A172 (cell line): ENCODE data around the gene AK5. TPM values are rescaled to one million over a fixed set of nuclear protein-coding genes. Genes with fewer than 3 reads are reported as not detected.

Source experiments
- DNase-seq: peaks from one replicate; pipeline ENCODE4 v3.0.0-alpha.2; 2015; ENCODE audit warnings: low spot score
- total RNA-seq: library from RNA; depleted of rRNA; stranded (reverse); fragments of >200 nt; shearing (Covaris generic); gene quantifications from 2 replicates; pipeline ENCODE4 v1.2.3, GENCODE V29; 2014

AK5 gene
- total RNA-seq, 1 experiment from 2014 or later, result 2.0 TPM

DNA sequence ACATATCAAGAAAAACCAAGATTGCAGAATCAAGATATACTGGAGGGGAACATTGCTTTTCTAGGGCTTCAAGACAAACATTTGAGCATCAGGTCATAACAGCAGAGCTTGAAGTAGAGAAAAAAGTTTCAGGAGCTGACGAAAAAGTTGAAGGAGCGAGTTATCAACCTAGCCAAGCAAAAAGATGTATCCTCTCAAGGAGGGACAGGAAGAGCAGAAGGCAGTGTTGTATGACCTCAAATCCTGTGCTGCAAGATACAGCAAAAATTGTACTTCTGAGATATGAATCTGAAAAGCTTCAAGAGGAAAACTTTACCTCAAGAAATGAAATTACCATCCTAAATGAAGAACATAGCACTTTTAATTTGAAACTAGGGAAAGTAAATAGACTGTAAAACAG is 153.1 kb downstream of the AK5 start:
- DNase-seq, result no peak

DNA sequence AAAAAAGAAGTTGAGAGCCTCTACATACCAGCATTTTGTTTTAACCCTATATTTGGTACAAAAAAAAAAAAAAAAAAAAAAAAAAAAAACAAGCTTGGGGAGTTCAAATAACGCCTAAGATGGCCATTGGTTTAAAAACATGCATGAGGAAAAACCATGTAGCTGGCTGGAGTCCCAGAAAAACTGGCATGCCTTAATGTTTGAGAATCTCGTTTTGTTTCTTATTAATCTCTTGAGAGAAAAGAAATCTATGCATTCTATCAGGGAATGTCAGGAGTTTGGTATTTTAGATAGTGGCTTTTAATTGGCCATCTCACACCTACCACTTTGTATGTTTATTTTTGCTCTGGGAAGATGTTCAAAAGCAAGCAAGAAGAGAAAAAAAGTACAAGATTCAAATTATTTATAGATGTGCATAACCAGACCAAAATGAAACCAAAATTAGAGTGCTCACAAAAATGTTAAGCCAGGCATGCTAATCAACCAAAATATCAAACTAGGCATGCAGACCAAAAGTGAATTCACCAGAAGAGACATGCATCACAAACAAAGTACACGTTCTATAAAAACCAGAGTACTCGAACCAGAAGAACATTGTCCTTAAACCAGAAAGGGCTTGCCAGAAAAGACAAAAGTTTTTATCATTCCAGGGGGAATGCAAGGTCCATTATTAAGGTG is 156.6 kb downstream of the AK5 start:
- peak; percentile 59 for DNase-seq

DNA sequence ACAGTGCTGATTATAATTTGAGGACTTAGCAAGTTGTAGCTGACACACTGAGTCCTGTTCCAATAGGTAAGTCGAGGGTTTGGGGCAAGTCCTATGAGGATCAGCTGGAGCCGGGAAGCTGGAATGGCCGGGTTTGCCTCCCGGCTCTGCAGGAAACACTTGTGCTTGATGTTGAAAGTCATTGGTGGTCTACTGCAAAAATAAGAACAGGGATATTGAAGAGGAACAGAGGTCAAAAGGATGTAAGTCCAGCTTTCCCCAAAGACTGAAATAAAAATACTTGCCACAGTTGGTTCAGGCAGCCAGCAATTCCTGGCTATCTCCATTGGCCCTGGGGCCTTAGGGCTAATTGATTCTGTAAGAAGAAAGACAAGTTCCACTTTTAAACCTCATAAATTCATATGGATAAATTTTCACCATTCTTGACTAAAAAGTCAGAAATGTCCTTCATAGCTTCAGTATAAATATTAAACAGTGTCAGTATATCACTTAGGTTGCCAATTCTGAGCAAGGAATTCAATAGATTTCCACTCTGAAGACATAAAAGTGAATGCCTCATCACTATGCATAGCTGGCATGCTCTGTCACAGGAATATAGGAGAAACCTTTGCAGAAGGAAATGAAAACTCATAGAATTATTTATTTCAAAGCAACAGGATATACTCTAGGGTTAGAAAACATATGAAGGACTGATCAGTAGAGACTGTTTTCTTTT is 165.2 kb downstream of the AK5 start:
- no peak for DNase-seq

DNA sequence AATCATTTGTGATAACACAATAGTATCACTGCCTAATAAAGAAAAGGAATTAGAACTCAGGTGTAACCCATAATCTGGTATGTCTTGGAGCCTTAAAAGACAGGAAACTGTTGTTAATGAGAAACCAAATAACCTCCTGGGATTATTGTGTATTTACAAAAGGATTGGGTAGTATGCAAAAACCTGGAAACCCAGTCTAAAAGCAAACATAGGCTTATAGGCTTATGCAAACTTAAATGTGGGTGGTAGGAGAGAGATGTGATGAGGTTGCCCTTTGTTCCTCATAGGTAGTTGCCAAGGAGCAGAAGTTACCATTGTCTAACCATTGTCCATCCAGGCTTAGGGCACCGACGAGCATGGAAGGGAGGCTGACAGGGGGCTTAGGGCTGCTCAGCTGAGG is 165.8 kb downstream of the AK5 start:
- DNase-seq, result no peak

DNA sequence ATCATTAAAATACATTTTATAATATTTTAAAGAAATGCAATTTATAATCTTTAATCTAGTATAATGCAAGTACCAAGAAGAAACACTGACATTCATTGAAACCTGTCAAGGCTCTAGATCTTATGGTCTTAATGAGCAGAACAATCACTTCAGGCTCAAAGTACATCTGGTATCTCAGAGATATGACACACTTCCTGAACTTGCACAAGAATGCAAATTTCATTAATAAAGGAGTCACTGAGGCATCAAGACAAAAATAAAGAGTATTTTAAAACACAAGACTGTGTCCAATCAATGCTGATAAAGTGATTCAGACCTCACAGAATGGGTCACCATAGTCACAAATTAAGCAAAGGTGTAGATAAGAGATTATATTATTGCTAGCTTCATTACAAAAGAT is 178.1 kb downstream of the AK5 start:
- no peak for DNase-seq

- DNase-seq, result no peak
Observed at GRCh38 chr1:77461691-77462090, 179.9 kb downstream of the AK5 start.

GRCh38 chr1:77463216-77463615 is 181.4 kb downstream of the AK5 start:
- no peak for DNase-seq

DNA sequence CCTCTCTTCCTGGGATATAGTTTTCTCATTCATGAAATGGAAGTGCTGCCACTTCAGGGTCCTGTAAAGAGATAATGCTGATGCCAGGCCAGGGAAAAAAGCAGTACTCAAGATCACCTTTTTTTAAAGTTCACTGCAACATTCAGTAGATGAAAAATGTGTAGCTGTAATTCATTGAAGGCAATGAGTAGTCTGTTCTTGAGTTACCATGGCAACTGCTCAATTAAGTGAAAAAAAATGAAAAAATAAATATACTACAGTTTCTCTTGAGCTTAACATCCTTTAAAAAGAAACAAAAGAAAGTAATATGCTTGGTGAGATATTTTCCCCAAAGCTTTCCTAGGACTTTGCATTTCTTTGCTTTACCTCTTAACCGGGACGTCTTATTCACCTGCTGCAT is 183.3 kb downstream of the AK5 start:
- DNase-seq, result no peak

GRCh38 chr1:77465922-77466321 is 184.1 kb downstream of the AK5 start:
- no peak for DNase-seq

DNA sequence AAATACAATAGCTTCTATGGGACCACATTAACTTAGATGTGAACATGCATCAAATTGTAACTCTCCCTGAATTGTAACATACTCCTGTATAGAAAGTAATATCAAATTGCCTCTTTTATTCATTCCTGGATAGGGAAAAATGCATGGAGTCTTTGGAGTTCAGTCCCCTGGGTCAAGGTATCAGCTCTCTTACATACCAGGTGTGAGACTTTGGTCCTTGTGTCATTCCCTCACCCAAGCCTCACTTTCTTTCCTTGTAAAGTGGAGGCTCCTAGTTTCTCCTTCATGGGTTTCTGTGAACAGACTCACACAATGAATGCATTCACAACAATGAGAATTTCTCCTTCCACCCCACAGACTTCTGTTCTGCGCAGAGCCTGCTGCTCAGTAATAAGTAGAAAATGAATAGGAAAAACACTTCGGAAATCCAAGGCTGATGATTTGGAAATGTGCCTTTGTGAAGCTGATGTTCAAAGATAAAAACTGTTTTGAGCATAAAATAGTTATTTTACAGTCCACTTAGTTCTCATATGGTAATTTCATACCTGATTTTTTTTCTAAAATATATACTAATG is 185.3 kb downstream of the AK5 start:
- DNase-seq, result no peak

- DNase-seq, result no peak
Observed at GRCh38 chr1:77467741-77468140, 185.9 kb downstream of the AK5 start.

DNA sequence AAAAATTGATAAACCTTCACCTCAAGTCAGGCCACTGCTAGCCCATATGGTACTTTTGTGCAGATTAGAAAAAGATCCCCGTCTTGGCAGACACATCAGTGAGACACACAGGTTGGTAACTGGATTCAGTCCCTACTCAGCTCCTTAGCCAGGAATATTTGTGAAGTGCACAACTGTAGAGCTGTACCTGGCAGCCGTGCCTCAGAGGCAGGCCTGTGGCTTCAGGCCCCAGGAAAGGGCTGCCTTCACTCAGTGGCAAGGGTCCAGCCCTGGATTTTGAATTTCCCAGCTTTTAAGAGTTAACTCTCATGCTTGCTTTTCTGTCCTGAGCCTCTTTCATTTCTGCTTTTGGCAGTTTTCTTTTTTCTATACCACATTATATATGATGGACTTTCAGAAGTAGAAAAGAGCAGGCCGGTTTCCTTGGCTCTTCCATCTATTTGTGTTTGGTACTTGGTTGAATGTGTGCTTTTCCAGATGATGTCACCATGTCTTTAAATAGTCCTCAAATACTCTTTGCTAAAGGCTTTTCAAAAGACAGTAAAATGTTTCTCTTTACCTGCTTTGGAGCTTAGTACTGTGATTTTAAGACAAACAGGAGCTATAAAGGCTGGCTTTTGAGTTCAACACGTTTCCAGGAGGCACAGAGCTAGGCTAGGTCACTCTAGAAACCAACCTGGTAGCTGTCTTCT is 186.6 kb downstream of the AK5 start:
- no peak for DNase-seq

GRCh38 chr1:77468949-77469710 is 187.3 kb downstream of the AK5 start:
- no peak for DNase-seq

- DNase-seq, result no peak
Observed at GRCh38 chr1:77471691-77472090, 189.9 kb downstream of the AK5 start.

- DNase-seq, result peak; percentile 56
Observed at GRCh38 chr1:77473690-77474089, 191.9 kb downstream of the AK5 start.

- no peak for DNase-seq
Observed at GRCh38 chr1:77475641-77476040, 193.8 kb downstream of the AK5 start.

GRCh38 chr1:77476475-77476874 is 194.7 kb downstream of the AK5 start:
- no peak for DNase-seq

- no peak for DNase-seq
Observed at GRCh38 chr1:77484334-77484733, 202.5 kb downstream of the AK5 start.

DNA sequence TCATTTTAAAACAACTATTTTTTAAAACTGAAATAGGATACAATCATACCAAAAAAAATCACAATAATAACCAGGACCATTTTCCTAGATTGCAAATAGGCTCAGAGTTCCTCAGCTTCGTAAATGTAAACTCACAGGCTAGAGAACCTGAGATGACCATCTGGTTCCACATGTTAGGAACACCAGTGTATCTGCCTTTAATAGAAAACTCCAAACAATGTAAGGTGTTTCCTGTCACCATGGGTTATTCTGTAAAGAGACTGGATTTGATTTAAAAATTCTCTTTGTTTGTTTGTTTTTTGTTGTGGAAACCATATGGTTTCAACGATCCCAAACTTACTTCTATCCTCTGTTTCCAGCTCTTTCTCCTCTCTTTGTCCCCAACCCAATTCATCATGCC is 203.1 kb downstream of the AK5 start:
- no peak for DNase-seq

DNA sequence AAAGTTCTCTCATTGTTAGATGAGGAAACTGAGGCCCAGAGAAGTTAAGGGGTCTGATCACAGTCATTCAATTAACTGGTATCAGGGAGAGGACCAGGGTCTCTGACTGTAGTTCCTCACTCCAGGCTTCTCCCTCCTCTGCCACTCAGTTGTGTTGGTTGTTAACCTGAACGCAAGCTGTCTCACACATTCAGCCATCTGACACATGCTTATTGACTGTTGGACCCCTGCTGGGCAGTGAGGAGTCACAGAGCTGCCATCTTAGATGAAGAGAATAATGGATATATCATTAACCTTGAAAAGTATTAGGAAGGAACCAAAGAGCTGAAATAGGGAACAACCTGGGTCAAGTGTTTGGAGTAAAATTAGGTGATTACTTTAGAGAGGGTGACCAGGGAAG is 205.8 kb downstream of the AK5 start:
- no peak for DNase-seq

DNA sequence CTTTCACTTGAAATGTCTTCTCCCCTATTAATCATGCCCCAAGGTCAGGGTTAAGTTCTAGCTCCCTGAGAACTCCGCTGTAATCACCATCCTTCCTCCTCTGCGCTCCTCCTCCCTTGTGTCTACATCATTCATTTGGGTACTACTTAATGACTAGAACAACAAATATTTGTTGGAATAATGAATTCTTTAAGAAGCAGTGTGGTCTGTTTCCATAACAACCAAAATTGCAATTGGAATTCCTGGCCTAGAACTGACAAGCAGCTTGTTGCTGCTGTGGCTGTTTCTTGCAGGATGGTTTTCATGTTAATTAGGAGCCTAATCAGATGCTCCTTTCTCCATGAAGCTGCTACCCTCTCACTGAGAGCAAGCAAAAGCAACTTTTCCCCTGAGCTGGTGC is 208.1 kb downstream of the AK5 start:
- DNase-seq, result no peak

GRCh38 chr1:77494026-77494425 is 212.2 kb downstream of the AK5 start:
- no peak for DNase-seq
